Neural crest cell (in vitro differentiated cells): ENCODE data around the gene TSSK2. TPM values are rescaled to one million over a fixed set of nuclear protein-coding genes. Genes with fewer than 3 reads are reported as not detected.

ENCODE experiments used
- total RNA-seq: library from RNA; stranded (reverse); gene quantifications from 2 replicates; pipeline ENCODE4 v1.2.1, GENCODE V29; 2021

Gene TSSK2
- total RNA-seq, 1 donor from 2014 or later = not detected

Other genes with a start within 250 kb of the TSSK2 start
- gene DGCR6, start 225.0 kb upstream of the TSSK2 start, total RNA-seq = 4.8 and 4.9 TPM in 2 replicates
- gene PRODH, start 195.0 kb upstream of the TSSK2 start, total RNA-seq = 0.09 and 1.3 TPM in 2 replicates
- 83.6 and 91.6 TPM in 2 replicates for gene DGCR2, start 8.9 kb upstream of the TSSK2 start, total RNA-seq
- gene ESS2, start 13.3 kb downstream of the TSSK2 start, total RNA-seq = 22.7 and 23.5 TPM in 2 replicates
- gene GSC2, start 19.0 kb downstream of the TSSK2 start, total RNA-seq = not detected in 2 replicates
- gene SLC25A1, start 47.4 kb downstream of the TSSK2 start, total RNA-seq = 172 and 173 TPM in 2 replicates
- 7.2 and 7.7 TPM in 2 replicates for gene CLTCL1, start 160.4 kb downstream of the TSSK2 start, total RNA-seq